Measurements from ENCODE around the gene CDH23.

Gene CDH23

GRCh38 chr10:71772832-71773220 is 376.1 kb downstream of the CDH23 start:
- in situ Hi-C loops (cut with HindIII; ENCODE audit: low sequenced_read_pairs), result no loop called here

- in situ Hi-C loops (cut with HindIII; ENCODE audit: low sequenced_read_pairs), result no loop called here
Observed at GRCh38 chr10:71773221-71773971, 376.7 kb downstream of the CDH23 start, which contains the start of gene VSIR. Gene VSIR, minus strand, starts transcription at chr10:71773520. Its CDS starts 81 bp downstream, at chr10:71773439.

GRCh38 chr10:71774916-71775702 is 378.4 kb downstream of the CDH23 start:
- in situ Hi-C loops (cut with HindIII; ENCODE audit: low sequenced_read_pairs), result no loop called here

GRCh38 chr10:71776481-71776925 is 379.8 kb downstream of the CDH23 start:
- in situ Hi-C loops (cut with HindIII; ENCODE audit: low sequenced_read_pairs), result no loop called here

- in situ Hi-C loops (cut with HindIII; ENCODE audit: low sequenced_read_pairs), result no loop called here
Observed at GRCh38 chr10:71777213-71777985, 380.7 kb downstream of the CDH23 start.

- in situ Hi-C loops (cut with HindIII; ENCODE audit: low sequenced_read_pairs), result no loop called here
Observed at GRCh38 chr10:71778071-71778825, 381.5 kb downstream of the CDH23 start.

- in situ Hi-C loops (cut with HindIII; ENCODE audit: low sequenced_read_pairs), result no loop called here
Observed at GRCh38 chr10:71779641-71780040, 382.9 kb downstream of the CDH23 start.

GRCh38 chr10:71780156-71780555 is 383.4 kb downstream of the CDH23 start:
- in situ Hi-C loops (cut with HindIII; ENCODE audit: low sequenced_read_pairs), result no loop called here

- in situ Hi-C loops (cut with HindIII; ENCODE audit: low sequenced_read_pairs), result no loop called here
Observed at GRCh38 chr10:71780719-71781118, 384.0 kb downstream of the CDH23 start.

GRCh38 chr10:71782221-71782916 is 385.6 kb downstream of the CDH23 start:
- in situ Hi-C loops (cut with HindIII; ENCODE audit: low sequenced_read_pairs), result no loop called here

- in situ Hi-C loops (cut with HindIII; ENCODE audit: low sequenced_read_pairs), result no loop called here
Observed at GRCh38 chr10:71782917-71783490, 386.3 kb downstream of the CDH23 start.

GRCh38 chr10:71783917-71784678 is 387.4 kb downstream of the CDH23 start:
- in situ Hi-C loops (cut with HindIII; ENCODE audit: low sequenced_read_pairs), result no loop called here

GRCh38 chr10:71784679-71785272 is 388.1 kb downstream of the CDH23 start:
- in situ Hi-C loops (cut with HindIII; ENCODE audit: low sequenced_read_pairs), result no loop called here

- in situ Hi-C loops (cut with HindIII; ENCODE audit: low sequenced_read_pairs), result no loop called here
Observed at GRCh38 chr10:71788954-71789353, 392.2 kb downstream of the CDH23 start.

GRCh38 chr10:71789871-71790270 is 393.2 kb downstream of the CDH23 start:
- in situ Hi-C loops (cut with HindIII; ENCODE audit: low sequenced_read_pairs), result no loop called here

- in situ Hi-C loops (cut with HindIII; ENCODE audit: low sequenced_read_pairs), result no loop called here
Observed at GRCh38 chr10:71790749-71791440, 394.2 kb downstream of the CDH23 start.

GRCh38 chr10:71795248-71795647 is 398.5 kb downstream of the CDH23 start:
- in situ Hi-C loops (cut with HindIII; ENCODE audit: low sequenced_read_pairs), result no loop called here
